Stimulated activated CD4-positive, alpha-beta T cell treated with anti-CD3 and anti-CD28 coated beads, Interleukin-1b, Interleukin-23, amount 100 ng/mL, for 24 hours (primary cell): ENCODE measurements around the gene SAFB2.

Experiments
- DNase-seq, 4 experiments: peaks; one replicate each; pipeline ENCODE4 v3.0.0-alpha.2; 2020; ENCODE audit warnings: low read depth in 4 of 4, low spot score in 1 of 4

Gene SAFB2

DNA sequence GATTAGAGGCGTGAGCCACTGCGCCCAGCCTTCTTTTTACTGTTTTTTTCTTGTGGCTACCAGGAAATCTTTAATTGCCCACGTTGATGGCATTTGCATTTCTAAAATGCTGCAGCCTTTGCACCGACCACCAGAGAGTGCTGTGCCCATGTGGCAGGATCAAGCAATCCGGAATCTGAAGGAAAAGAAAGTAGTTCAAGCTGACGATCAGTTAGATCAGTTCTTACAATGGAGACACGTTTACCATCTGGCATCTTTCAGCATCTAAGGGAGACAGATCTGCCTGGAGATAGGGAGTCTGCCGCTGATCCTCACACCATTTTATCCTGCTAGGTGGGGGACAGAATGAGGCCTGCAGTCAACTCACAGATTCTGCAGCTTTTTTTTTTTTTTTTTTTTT lies 74.7 kb downstream of the SAFB2 start:
- DNase-seq, result no peak

DNA sequence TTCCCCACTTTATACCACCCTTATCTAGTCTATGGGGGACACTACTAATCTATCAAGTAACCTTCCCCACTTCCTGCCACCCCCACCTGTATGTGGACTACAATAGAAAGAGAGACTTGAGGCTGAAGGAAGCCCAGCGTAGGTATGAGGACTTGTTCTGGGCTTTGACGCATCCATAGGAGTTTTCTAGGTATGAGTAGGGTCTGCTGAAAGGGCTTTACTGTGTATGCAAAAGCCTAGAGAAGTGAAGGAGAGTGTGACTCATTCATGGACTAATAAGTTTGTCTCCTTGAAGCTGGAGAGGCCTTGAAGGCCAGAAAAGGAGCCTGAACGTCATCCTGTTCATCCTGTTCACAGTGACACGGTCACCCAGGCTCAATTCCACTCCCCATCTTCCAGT lies 76.6 kb downstream of the SAFB2 start:
- DNase-seq, result no peak

DNA sequence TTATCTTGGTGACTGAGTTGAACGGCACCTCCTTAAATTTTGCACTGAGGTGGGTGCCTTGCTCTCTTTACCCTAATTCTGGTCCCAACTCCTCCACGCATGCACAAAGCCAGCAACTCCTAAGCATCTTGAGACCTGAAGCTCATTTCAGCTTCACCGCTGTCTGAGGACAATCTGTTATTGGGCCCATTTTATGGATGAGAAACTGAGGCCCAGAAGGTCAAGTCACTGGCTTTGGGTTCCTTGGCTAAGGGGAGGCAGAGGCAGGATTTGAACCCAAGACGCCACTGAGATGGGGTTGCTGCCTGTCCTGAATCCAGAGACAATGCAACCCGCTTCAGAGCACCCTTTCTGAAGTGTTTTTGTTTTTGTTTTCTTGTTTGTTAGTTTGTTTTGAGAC lies 77.5 kb downstream of the SAFB2 start:
- no peak for DNase-seq

DNA sequence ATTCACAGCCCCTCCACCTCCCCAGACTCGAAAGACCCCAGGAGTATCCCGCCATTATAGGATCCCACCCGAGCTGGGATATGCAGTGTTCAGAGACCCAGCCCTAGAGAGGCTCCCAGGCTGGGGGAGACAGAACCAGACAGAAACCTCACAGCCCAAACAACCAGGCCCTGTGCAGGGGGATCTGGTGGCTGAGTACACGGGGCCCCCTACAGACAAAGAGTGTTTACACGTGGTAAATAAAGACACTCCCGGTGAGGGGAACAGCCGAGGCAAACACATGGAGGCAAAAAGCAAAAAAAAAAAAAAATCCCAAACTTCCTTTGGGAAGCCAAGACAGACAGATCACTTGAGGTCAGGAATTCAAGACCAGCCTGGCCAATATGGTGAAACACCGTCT lies 79.9 kb downstream of the SAFB2 start:
- no peak for DNase-seq

DNA sequence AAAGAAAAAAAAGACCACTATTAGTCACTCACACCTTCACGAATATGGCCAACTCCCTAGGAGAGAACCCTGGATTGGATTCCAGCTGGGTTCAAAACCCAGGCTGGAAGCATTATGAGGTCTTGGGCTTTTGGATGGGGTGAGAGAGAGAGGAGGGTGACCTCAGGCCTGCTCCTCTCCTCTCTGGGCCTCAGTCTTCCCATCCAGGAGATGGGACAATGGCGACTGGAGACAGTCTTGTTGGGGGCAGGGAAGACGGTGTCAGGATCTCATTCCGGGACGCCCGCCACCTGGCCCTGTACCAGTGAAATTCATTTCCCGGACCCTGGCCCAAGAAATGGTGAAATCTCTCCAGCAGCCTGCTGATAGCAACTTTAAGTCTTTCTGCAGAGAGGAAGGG lies 81.1 kb downstream of the SAFB2 start:
- no peak for DNase-seq

DNA sequence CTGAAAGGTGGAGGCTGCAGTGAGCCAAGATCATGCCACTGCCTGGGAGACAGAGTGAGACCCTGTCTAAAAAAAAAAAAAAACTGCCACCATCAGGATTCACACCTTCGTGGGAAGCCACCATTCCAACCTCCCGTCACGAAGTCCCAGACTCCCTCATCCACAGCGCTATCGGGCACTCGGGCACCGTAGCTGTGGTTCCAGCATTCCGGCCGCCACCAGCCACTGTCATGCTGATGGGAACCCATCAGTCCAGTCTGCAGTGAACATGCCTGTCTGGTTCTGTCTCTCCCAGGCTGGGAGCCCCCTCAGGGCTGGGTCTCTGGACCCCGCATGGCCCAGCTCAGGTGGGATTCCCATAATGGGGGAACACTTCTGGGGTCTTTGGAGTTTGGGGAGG lies 82.4 kb downstream of the SAFB2 start:
- no peak for DNase-seq

DNA sequence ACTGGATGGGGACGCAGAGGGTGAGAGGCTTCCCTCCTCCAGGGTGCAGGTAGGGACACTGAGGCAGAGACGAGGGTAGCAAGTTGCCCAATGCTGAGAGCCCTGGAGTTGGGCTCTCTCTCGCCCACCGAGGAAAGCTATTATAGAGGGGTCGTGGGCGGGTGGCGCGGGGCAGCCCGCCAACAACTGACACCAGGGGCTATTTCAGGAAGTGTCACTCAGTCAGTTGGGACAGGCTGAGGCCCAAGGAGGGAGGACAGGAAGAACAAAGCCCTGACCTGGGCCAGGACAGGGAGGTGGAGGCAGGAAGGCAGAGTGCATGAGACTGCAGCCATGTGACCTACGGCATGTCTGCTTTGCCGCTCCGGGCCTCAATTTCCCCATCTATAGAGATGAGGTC lies 84.7 kb downstream of the SAFB2 start:
- DNase-seq, result no peak
